HTR-8/SVneo (cell line): ENCODE measurements around the gene SLC51A.
"Not testable (repeated sequence)": the region's sequence is repeated elsewhere in the genome, so short reads cannot be mapped to it uniquely, and the experiment has no call there.

ENCODE experiments used
- DNase-seq: peaks from one replicate; pipeline ENCODE4 v3.0.0; 2011; ENCODE audit warnings: low spot score, mixed read lengths; ENCODE audit not compliant: insufficient read length
- FAIRE-seq: peaks from 2 replicates; lab custom pipeline; 2011; peaks lifted over from hg19 to GRCh38; lab: Jason Lieb, UNC

Gene SLC51A

DNA sequence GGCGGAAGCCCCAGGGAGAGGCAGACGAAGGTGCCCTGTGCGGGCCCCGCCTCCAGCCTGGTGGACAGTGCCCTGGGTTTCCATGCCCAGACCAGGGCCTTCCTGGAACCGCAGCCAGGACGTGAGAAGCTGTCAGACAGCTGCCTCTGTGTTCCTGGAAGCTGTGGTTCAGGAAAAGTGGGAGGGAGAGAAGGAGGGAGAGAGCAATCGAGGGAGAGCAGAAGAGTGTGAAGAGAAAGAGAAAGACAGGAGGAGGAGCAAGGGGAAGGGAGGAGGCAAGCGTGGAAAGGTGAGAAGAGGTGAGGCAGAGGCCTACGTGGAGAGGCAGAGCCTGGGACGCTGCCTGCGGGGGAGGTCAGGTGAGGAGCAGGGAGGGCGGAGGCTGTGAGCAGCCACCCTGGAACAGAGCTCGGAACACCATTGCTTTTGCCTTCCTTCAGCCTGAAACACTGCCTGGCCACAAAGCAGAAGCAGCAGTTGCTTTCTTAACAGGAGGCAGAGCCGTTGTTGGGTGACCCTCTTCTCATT is 23.7 kb upstream of the SLC51A start:
- DNase-seq, result no peak

GRCh38 chr3:196193133-196193735 is 23.1 kb upstream of the SLC51A start:
- no peak for DNase-seq
- FAIRE-seq, result no peak

More for the DNA sequence above, 23.7 kb upstream of the SLC51A start:
- no peak for FAIRE-seq

DNA sequence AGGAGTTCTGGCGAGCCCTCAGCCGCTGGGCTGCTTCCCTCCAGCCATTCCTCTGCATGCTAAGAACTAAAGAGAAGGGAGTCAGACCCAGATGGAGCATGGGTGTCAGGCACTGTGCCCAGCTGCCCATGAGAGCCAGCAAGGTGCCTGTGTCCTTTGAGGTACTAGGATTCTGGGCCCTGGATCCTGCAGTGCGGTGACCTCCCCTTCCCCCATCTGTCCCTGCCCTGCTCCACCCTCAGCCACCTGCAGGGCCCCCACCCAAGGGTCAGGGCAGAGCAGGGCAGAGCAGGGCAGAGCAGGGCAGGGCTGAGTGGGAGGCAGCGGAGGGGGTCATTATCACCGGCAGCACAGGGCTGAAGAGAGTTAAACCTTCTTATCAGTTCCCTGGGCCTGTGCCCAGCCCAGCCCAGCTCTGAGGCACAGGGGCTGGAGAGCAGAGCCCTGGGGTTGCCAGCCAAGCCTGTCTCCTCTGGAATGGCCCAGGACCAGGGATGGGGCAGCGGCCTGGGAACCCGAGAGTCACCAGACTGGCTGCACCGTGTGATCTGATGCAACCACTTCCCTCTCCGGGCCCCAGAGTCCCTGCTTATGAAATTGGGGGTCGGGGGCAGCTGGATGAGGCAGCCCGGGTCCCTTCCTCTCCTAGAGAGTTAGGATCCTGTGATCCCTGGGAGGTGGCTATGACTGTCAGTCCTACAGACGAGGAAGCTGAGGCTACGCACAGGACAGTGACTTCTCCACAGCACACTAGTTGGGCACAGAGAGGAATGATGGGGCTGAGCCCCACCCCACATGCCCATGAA is 22.4 kb upstream of the SLC51A start:
- no peak for FAIRE-seq
- DNase-seq, result no peak

DNA sequence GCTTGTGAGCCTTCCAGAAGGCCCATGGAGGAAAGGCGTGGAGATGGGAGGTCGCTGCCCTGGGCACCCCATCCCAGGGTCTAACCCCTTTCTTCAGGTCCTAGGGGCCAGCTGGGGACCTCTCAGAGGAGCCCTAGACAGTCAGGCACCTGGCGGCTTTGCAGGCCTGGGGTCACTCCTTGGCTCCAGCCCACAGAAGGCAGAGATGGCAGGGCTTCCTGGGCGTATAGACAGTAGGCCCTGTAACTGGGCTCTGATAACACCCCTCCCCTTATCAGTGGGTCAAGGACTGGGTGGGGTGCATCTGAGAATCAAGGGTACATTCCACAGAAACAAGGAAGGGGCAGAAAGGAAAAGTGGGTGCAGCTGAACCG is 21.8 kb upstream of the SLC51A start:
- no peak for DNase-seq
- no peak for FAIRE-seq

DNA sequence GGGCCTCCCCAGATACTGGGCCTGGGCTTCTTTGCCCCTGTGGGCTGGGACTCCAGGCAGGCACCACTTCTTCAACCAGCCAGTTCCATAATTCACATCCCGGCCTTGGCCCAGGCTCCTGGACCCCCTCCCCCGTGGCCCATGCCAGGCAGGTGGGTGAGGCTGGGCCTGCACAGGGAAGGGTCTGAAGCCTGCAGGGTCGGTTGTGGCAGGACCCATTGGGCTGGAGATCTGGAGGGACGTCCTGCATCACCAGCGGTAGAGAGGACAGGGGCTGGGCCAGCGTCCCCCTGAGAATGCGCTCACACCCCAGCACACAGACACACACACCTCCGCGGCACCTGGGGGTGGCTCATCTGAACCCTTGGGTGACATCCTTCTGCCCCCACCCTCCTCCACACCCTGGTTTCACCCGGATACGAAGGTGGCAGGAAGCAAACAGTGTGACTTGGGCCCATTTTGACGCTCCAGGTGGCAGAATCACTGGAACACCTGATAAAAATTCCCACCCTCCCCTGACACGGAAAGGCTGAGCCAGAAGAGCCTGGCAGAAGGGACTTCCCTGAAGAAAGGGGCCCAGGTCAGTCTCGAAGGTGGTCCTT is 20.6 kb upstream of the SLC51A start:
- FAIRE-seq, result no peak
- no peak for DNase-seq

- FAIRE-seq (no peak), DNase-seq (no peak)
Measured at GRCh38 chr3:196197524-196197923, 18.8 kb upstream of the SLC51A start.

DNA sequence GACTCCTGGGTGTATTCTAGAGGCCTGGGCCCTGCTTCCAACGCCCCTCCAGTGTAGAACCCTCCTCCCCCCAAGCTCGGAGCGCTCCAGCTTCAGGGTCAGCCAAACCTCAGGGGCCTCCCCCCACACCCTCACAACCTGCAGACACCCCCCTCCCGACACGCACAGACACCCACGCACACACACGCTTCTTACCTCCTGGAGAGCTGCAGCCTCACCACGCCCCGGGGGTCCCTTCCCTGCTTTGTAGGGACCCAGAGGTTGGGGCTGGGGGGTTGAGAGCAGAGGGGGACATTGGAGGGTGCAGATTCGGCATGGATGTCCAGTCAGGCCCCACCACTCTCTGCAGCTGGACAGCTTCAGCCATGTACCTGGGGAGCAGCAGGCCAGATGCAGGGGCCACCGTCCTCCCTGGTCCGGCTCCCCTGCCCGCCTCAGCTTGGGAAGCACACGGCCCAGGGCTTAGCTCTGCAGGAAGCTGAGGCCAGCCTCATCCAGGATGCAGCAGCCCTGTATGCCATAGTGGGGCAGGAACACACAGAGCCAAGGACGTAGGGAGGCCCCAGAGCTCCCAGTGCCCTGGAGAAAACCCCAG is 18.2 kb upstream of the SLC51A start:
- FAIRE-seq, result no peak
- no peak for DNase-seq

DNA sequence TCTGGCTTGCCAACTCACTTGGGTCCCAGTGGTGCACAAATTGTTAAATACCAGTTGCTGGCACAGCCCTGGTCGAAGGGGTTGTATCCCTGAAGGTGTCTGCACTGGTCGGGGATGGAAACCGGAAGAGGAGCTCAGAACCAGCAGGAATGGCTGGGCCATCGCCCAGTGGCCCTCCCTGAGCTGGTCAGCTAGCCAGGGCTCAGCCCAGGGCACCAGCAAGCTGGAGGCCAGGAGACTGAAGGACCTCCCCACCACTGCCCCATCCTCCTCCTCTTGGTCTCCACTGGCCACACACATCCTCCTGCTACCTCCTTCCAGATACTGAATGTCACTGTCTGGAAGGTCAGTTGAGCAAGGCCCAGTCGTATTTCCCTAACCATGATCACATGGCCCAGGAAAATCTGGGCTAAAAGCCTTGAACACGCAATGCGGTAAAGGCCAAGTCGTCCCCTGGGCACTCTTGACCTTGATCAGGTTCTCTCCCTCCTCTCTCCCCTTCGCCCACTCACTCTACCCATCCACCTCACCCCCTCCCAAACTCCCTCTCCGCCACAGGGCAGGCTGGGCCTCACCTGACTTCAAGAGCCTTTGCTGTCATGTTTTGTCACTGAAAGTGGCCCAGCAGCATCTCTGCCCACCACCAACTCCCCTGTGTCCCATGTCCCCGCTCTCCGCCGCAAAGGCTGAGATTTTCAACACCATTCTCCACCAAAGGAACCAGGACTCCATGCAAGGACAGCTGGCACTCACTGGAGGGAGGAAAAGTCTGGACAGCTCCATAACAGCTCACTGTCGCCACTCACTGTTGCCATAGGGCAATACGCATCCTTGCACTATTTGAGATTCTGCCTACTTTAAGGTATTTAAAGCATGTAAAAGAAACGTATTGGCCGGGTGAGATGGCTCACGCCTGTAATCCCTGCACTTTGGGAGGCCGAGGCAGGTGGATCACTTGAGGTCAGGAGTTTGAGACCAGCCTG is 17.3 kb upstream of the SLC51A start:
- DNase-seq, result no peak

DNA sequence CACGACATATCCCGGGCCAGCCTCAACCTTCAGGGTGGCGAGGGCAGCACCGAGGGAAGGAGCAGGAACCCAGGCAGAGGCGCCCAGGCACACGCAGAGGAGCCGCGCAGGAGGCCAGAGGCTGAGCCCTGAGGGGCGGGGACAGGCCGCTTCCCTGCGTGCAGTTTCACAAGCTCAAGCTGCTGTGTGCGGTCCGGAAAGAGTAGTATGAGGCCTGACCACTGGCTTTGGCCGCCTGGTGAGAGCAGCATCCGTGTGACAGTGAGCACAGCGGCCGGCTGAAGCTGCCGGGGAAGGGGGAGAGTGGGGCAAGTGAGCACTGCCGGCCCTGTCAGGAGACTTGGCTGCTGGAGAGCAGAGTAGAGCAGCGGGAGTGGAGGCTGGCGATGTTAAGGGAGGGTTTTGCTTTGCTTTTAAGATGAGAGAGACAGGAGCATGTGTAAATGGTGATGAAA is 13.8 kb upstream of the SLC51A start:
- no peak for FAIRE-seq
- DNase-seq, result no peak

More for the DNA sequence above, 17.3 kb upstream of the SLC51A start:
- no peak for FAIRE-seq

DNA sequence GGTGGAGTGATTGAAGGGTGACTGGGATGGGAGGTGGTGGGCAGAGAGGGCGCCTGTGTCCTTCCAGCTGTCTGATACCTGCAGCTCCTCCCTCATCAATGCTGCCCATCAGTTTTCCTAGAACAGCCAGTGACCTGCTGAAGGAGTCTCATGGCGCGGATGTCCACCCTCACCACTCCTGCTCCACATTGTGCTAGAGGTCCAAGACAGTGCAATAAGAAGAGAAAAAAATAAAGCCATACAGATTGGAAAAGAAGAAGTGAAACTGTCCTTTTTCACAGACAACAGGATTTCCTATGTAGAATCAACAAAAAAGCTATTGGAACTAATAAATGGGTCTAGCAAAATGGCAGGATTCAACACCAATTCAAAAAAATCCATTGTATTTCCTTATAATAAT is 12.5 kb upstream of the SLC51A start:
- DNase-seq, result no peak
- FAIRE-seq, result no peak

DNA sequence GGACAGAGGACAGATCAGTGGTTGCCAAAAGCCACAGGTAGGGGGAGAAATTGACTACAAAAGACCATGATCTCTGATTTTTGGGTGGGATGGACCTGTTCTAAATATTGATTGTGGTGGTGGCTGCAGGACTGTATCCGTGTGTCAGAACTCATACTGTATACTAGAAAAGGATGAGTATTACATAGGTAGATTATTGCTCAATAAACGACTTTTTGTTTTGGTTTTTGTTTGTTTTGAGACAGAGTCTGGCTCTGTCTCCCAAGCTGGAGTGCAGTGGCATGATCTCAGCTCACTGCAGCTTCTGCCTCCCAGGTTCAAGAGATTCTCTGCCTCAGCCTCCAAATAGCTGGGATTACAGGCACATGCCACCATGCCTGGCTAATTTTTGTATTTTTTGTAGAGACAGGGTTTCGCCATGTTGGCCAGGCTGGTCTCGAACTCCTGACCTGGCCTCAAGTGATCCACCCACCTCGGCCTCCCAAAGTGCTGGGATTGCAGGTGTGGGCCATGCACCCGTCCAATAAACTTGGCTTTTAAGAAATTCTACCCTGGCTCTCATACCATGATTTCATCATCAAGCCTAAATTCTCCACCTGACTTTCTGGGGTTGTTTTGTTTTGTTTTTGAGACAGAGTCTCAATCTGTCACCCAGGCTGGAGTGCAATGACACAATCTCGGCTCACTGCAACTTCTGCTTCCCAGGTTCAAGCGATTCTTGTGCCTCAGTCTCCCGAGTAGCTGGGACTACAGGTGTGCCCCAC is 10.7 kb upstream of the SLC51A start:
- not testable (repeated sequence) for FAIRE-seq, DNase-seq

- no peak for DNase-seq
- FAIRE-seq, result no peak
Measured at GRCh38 chr3:196207159-196207832, 9.0 kb upstream of the SLC51A start.

DNA sequence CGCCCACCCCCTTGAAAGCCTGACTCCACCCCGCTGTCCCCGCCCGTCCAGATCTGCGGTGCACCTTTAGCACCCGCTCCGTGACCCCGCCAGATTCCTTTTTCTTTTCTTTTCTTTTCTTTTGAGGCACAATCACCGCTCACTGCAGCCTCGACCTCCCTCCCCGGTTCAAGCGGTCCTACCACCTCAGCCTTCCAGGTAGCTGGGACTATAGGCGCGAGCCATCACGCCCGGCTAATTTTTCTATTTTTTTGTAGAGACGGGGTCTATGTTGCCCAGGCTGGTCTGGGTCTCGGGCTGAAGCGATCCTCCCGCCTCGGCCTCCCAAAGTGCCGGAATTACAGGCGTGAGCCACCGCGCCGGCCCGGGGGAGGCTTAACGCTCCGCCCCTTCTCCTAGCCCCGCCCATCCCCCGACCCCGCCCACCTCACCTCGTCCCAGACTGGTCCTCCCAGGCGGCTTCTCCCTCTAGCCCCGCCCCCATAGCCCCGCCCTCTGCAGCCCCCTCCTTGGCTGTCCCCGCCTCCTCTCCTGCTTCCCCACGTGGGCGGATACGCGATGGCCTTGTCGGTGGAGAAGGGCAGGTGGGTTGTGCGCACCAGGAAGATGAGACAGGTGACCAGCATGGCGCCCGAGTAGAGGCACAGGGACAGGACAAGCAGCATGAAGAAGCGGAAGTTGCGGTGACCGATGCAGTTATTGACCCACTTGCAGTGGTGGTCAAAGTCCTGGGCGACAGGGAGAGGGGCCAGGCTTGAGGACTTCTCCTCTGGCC is 8.3 kb upstream of the SLC51A start:
- peak; percentile 49 for DNase-seq

DNA sequence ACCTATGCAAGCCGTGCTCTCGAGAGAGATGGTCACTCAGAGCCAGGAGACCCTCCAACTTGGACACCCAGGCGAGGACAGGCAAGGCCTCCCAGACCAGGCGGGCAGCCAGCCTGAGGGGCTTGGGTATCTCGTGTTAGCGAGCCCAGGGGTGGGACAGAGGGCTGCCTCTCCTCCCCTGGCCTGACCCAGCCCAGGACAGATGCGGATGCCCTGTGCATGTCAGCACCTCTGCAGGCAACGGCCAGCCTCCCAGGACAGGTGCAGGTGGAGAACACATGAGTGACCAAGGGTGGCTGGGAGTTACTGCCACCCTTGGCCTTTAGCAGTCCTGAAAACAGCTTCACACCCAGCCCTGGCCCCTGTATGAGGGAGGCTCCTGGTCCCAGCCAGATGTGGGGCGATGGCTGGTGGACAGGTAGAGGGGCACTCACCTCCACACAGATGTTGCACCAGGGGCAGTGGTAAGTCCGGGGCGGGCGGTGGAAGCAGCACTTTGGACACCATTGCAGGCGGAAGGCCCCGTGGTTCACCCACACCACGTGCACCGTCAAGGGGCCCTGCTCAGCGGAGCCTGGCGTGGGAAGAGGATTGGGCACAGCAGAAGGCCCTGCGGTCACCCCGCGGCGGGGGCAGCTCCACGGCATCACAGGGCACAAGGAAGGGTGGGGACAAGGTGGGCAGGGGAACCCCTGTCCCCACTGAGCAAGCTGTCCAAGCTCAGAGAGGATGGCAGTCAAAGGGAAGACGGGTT is 7.2 kb upstream of the SLC51A start:
- DNase-seq (no peak), FAIRE-seq (no peak)

More for the DNA sequence above, 8.3 kb upstream of the SLC51A start:
- FAIRE-seq, result no peak

- not testable (repeated sequence) for FAIRE-seq, DNase-seq
Measured at GRCh38 chr3:196209944-196210672, 6.2 kb upstream of the SLC51A start.
